Caco-2 (cell line): ENCODE measurements around the gene NDUFV3. TPM values are rescaled to one million over a fixed set of nuclear protein-coding genes. Genes with fewer than 3 reads are reported as not detected.
A peak's percentile ranks its signal among the peaks of the same experiment; 100 is the strongest.
"Not testable (repeated sequence)": the region's sequence is repeated elsewhere in the genome, so short reads cannot be mapped to it uniquely, and the experiment has no call there.

Source experiments
- BruUV-seq: library from RNA; stranded (reverse); fragments of 400-500 nt; replicated peaks from 2 replicates; lab custom pipeline; 2021; lab: Mats Ljungman, UMichigan
- CTCF ChIA-PET: fragments of 300-600 bp; sonication (Branson Sonifier 250); formaldehyde crosslinking; loops from one replicate; lab custom pipeline; 2022; ENCODE audit warnings: antibody characterized with exemption; lab: Charles Lee
- POLR2A ChIA-PET: fragments of 300-600 bp; sonication (Branson Sonifier 250); formaldehyde crosslinking; loops from one replicate; lab custom pipeline; 2022; ENCODE audit warnings: antibody characterized with exemption; lab: Charles Lee
- DNase-seq, 2 experiments: peaks; one replicate each; pipeline versions ENCODE4 v3.0.0 to v3.0.0-alpha.2; 2020 to 2022
- H3K27me3 ChIP-seq: replicated peaks from 2 replicates; pipeline ENCODE4 v1.6.0; 2011; ENCODE audit warnings: low read length; ENCODE audit not compliant: control insufficient read depth, insufficient read depth
- H3K36me3 ChIP-seq: 2 replicates; pipeline ENCODE4 v1.5.1; 2011; ENCODE audit warnings: low read length; ENCODE audit not compliant: control insufficient read depth, insufficient read depth
- H3K4me1 ChIP-seq: fragments of 250-450 bp; sonication (Bioruptor Pico); 2 replicates; pipeline ENCODE4 v1.5.1; 2020; ENCODE audit warnings: mild to moderate bottlenecking
- H3K4me3 ChIP-seq: 2 replicates; pipeline ENCODE4 v1.5.1; 2011; ENCODE audit warnings: low read depth, mild to moderate bottlenecking, control low read depth, low read length
- H3K9me3 ChIP-seq: fragments of 250-450 bp; sonication (Bioruptor Pico); 2 replicates; pipeline ENCODE4 v1.5.1; 2020; ENCODE audit warnings: mild to moderate bottlenecking, moderate library complexity
- H3K27ac Mint-ChIP-seq: one replicate; pipeline ENCODE4 v1.8.0; 2022; ENCODE audit warnings: mixed read lengths; ENCODE audit not compliant: unreplicated experiment
- H3K27me3 Mint-ChIP-seq: one replicate; pipeline ENCODE4 v1.8.0; 2022; ENCODE audit warnings: mixed read lengths; ENCODE audit not compliant: insufficient read depth, unreplicated experiment
- H3K36me3 Mint-ChIP-seq: one replicate; pipeline ENCODE4 v1.8.0; 2022; ENCODE audit warnings: mild to moderate bottlenecking, mixed read lengths; ENCODE audit not compliant: insufficient read depth, unreplicated experiment
- H3K4me1 Mint-ChIP-seq: one replicate; pipeline ENCODE4 v1.8.0; 2022; ENCODE audit warnings: low read depth, mixed read lengths; ENCODE audit not compliant: unreplicated experiment
- H3K4me3 Mint-ChIP-seq: one replicate; pipeline ENCODE4 v1.8.0; 2022; ENCODE audit warnings: mild to moderate bottlenecking, moderate library complexity, mixed read lengths; ENCODE audit not compliant: unreplicated experiment
- H3K9me3 Mint-ChIP-seq: one replicate; pipeline ENCODE4 v1.8.0; 2022; ENCODE audit warnings: mixed read lengths; ENCODE audit not compliant: unreplicated experiment
- intact Hi-C: fragments of 100-400 bp; cut with micrococcal nuclease; formaldehyde crosslinking; loops from one replicate; pipeline ENCODE4 v1.10.0; 2022; ENCODE audit not compliant: unreplicated experiment
- total RNA-seq: library from RNA; stranded (reverse); gene quantifications from 2 replicates; pipeline ENCODE4 v1.2.3, GENCODE V29; 2022
- TF ChIP-seq, protein P1 (sequence below), 2 experiments: fragments of 200-600 bp in 1 of 2; IDR thresholded peaks; 1 replicate in 1 of 2; 2 replicates in 1 of 2; pipeline versions ENCODE4 v1.5.1 to v1.8.0; 2011 to 2022; ENCODE audit warnings: antibody characterized with exemption in 1 of 2, control low read depth in 1 of 2, inconsistent platforms in 1 of 2, low read depth in 1 of 2, low read length in 1 of 2, mild to moderate bottlenecking in 1 of 2, moderate library complexity in 1 of 2; ENCODE audit not compliant: insufficient read depth in 1 of 2, severe bottlenecking in 1 of 2, unreplicated experiment in 1 of 2

Gene NDUFV3
- total RNA-seq, 1 experiment from 2014 or later = 32.5 TPM

DNA sequence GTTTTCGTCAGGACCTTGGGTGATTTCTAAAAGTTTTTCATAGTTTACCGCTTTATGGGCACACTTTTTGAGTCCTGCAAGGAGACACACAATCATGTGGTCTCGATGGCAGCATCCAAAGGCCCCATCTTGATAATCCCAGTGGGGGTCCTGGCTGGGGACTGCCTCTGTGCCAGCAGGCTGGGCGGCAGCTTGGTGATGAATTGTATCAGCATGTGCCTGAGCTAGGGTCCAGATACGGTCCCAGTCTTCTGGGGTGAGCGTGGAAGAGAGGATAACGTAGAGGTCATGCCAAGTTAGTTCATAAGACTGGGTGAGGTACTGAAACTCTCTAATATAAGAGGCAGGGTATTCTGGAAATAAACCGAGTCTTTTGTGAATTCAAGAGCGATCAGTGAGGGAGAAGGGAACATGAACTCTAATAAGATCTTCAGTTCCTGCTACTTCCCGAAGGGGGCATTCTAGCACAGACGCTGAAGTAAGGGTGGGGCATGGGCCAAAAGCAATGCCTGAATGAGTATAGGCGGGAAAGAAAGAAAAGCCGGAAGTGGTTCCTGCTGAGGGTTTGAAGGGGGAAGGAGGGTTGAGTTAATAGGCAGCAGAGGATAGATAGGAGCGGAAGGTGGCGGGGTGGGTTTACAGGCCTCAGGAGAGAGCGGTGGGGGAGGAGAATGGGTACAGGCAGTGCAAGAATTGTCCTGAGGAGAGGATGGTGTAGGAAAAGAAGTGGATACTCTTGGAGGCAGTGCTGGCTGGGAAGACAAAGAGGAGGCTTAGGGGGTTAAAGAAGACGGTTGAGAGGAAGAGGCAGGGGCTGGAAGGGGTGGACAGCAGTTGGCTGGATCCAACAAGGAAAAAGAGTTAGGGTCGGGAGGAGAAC is 30.7 kb downstream of the NDUFV3 start:
- peak overlapping the region; percentile 28 for H3K4me3 ChIP-seq

DNA sequence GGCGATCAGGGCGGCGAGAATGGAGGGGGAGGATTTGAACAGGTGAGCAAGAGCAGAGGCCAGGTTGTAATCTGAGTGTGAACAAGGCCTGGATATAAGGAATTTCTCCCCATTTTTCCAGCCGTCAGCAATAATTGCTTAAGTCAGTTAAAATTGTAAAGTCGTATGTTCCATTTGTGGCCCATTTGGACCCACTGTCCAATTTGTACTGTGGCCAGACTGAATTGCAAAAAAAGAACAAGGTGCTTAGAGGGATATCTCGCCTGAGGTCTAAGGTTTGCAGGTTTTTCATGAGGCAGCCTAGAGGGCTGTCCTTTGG is 31.3 kb downstream of the NDUFV3 start:
- no peak for DNase-seq
- Histone ChIP-seq H3K27me3 (no peaks in the 10 kb centered on the region), H3K9me3 (no peaks in the 10 kb centered on the region), H3K36me3 (no peaks in the 10 kb centered on the region), H3K4me1 (peaks cover 27% of the 10 kb centered on the region), H3K4me3 (peak overlapping the region; percentile 28)
- peaks cover 11% of the 10 kb centered on the region for H3K36me3 Mint-ChIP-seq
- H3K27ac Mint-ChIP-seq = peak overlapping the region; percentile 88
- H3K4me1 Mint-ChIP-seq = peaks cover 11% of the 10 kb centered on the region
- peak overlapping the region; percentile 83 for H3K4me3 Mint-ChIP-seq
- TF ChIP-seq, protein P1, sequence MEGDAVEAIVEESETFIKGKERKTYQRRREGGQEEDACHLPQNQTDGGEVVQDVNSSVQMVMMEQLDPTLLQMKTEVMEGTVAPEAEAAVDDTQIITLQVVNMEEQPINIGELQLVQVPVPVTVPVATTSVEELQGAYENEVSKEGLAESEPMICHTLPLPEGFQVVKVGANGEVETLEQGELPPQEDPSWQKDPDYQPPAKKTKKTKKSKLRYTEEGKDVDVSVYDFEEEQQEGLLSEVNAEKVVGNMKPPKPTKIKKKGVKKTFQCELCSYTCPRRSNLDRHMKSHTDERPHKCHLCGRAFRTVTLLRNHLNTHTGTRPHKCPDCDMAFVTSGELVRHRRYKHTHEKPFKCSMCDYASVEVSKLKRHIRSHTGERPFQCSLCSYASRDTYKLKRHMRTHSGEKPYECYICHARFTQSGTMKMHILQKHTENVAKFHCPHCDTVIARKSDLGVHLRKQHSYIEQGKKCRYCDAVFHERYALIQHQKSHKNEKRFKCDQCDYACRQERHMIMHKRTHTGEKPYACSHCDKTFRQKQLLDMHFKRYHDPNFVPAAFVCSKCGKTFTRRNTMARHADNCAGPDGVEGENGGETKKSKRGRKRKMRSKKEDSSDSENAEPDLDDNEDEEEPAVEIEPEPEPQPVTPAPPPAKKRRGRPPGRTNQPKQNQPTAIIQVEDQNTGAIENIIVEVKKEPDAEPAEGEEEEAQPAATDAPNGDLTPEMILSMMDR (IDR thresholded peaks at IDR 0.05; ENCODE audit: insufficient read depth in 1 of 2, low read depth in 1 of 2, low read length in 1 of 2, severe bottlenecking in 1 of 2, unreplicated experiment in 1 of 2) = no peak
- H3K27me3 Mint-ChIP-seq = no peaks in the 10 kb centered on the region
- no peaks in the 10 kb centered on the region for H3K9me3 Mint-ChIP-seq
- CTCF ChIA-PET = no interaction called here
- BruUV-seq = TSS peak; percentile 92
- intact Hi-C loops = loop anchor here (1.0 to 5.0 kb wide), 3 partner anchors 31 to 723 kb away; partner anchors contain the start of gene PKNOX1
- POLR2A ChIA-PET = no interaction called here

More for the DNA sequence above, 30.7 kb downstream of the NDUFV3 start:
- TF ChIP-seq, protein P1 (IDR thresholded peaks at IDR 0.05; ENCODE audit: insufficient read depth in 1 of 2, low read depth in 1 of 2, low read length in 1 of 2, severe bottlenecking in 1 of 2, unreplicated experiment in 1 of 2) = peak; percentile 75 to 80
- no peaks in the 10 kb centered on the region for H3K36me3 ChIP-seq
- Mint-ChIP-seq H3K27ac (peak overlapping the region; percentile 88), H3K9me3 (no peaks in the 10 kb centered on the region), H3K36me3 (peaks cover 8% of the 10 kb centered on the region), H3K27me3 (no peaks in the 10 kb centered on the region), H3K4me1 (peaks cover 11% of the 10 kb centered on the region), H3K4me3 (peak overlapping the region; percentile 83)
- no peaks in the 10 kb centered on the region for H3K9me3 ChIP-seq
- no peaks in the 10 kb centered on the region for H3K27me3 ChIP-seq
- intact Hi-C loops = loop anchor here (1.0 to 5.0 kb wide), 3 partner anchors 32 to 724 kb away; partner anchors contain the start of gene PKNOX1
- H3K4me1 ChIP-seq = peaks cover 24% of the 10 kb centered on the region
- CTCF ChIA-PET = interaction anchor here (0.8 kb wide), 1 partner anchor 46 kb away, joined by 4 read pairs; no protein-coding TSS in a partner anchor
- POLR2A ChIA-PET = interaction anchor here (0.5 kb wide), 1 partner anchor 50 kb away, joined by 3 read pairs; no protein-coding TSS in a partner anchor
- peak; percentile 87 to 92 for DNase-seq
- no TSS peak for BruUV-seq

DNA sequence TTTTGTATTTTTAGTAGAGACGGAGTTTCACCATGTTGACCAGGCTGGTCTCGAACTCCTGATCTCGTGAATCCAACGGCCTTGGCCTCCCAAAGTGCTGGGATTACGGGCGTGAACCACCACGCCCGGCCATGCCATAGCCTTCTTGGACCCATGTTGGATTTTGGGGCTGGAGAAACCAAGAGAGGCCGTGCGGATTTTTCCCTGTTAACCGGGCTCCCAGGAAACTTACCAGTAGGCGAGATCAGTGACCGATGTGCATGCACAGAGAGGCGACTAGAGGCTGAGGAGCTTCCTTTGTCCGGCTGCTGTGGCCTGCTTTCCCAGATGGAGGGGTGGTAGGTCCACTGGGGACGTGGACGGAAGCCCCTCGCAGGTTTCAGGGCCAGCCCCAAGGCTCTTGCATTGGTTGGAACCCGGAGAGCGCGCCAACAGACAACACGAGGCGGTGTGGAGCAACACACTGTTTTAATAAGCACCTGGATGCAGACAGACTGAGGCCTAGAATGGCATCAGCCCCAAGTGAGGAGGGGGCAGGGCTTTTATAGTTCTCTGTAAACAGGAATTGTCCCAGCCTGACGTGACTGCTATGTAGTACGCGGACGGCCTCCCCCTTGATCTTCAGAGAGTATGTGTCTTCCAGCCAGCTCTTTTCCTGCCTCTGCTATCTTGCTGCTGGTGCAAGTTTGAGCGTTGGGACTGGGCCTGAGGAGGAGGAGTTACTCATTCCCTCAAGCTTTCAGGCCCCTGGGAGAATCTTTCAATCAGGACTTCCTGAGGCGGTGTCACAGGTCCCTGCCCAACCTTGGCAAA is 32.2 kb downstream of the NDUFV3 start, which contains the start of gene ERVH48-1:
Gene ERVH48-1 (minus strand): TSS at position 517 of the 813 bp plus-strand sequence. CDS start 6,624 bp downstream, outside the sequence.
- Mint-ChIP-seq H3K9me3 (no peaks in the 10 kb centered on the region), H3K27ac (peak within 1 kb of the TSS; percentile 88), H3K27me3 (no peaks in the 10 kb centered on the region), H3K36me3 (peaks cover 20% of the 10 kb centered on the region), H3K4me3 (peak within 1 kb of the TSS; percentile 83), H3K4me1 (peaks cover 17% of the 10 kb centered on the region)
- DNase-seq = peak; percentile 74 to 83
- Histone ChIP-seq H3K4me1 (peaks cover 36% of the 10 kb centered on the region), H3K9me3 (no peaks in the 10 kb centered on the region), H3K4me3 (peak within 1 kb of the TSS; percentile 28), H3K36me3 (no peaks in the 10 kb centered on the region), H3K27me3 (no peaks in the 10 kb centered on the region)
- TF ChIP-seq, protein P1 (IDR thresholded peaks at IDR 0.05; ENCODE audit: insufficient read depth in 1 of 2, low read depth in 1 of 2, low read length in 1 of 2, severe bottlenecking in 1 of 2, unreplicated experiment in 1 of 2) = no peak
- intact Hi-C loops = loop anchor here (2.0 kb wide), 1 partner anchor 49 kb away; the partner anchor contains the start of gene PKNOX1
- POLR2A ChIA-PET = interaction anchor here (0.6 to 0.7 kb wide), 3 partner anchors 30 to 49 kb away, joined by 3 to 4 read pairs (median 3); partner anchors contain the start of gene PKNOX1
- TSS peak; percentile 48 for BruUV-seq
- CTCF ChIA-PET = no interaction called here

DNA sequence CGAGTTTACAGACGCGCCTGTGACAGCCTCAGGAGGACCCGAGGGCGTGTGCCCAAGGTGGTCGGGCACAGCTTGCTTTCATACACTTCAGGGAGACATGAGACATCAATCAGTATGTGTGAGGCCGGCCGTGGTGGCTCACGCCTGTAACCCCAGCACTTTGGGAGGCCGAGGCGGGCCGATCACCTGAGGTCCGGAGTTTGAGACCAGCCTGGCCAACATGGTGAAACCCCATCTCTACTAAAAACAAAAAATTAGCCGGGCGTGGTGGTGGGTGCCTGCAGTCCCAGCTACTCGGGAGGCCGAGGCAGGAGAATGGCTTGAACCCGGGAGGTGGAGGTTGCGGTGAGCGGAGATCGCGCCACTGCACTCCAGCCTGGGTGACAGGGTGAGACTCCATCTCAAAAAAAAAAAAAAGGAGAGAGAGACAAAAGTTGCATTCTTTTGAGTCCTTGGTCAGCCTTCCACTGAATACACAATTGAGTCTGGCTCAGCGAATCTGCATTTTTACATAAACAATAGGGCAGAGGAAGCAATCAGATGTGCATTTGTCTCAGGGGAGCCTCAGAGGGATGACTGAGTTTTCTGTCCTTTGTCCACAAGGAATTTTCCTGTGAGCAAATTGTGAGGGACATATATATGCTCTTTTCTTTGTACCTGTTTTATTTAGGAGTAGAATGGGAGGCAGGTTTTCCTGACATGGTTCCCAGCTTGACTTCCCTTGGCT is 34.5 kb downstream of the NDUFV3 start:
- H3K27me3 Mint-ChIP-seq, POLR2A ChIA-PET, H3K27me3 ChIP-seq, H3K4me3 Mint-ChIP-seq, BruUV-seq, H3K36me3 ChIP-seq, H3K9me3 Mint-ChIP-seq, H3K9me3 ChIP-seq, DNase-seq, H3K27ac Mint-ChIP-seq, CTCF ChIA-PET, intact Hi-C loops, H3K4me3 ChIP-seq: not testable (repeated sequence)
- Mint-ChIP-seq H3K36me3 (peaks cover 32% of the 10 kb centered on the region), H3K4me1 (peaks cover 25% of the 10 kb centered on the region)
- H3K4me1 ChIP-seq = peaks cover 51% of the 10 kb centered on the region
